ENCODE data around the gene PPP1R11. TPM values are rescaled to one million over a fixed set of nuclear protein-coding genes. Genes with fewer than 3 reads are reported as not detected.

PPP1R11 gene
- total and polyA plus RNA-seq, 2 of the 4 experiments (the other 2 are of a cell fraction) = 15.6 to 46.0 TPM

GRCh38 chr6:30042476-30042875 is 24.5 kb upstream of the PPP1R11 start:
- Histone ChIP-seq H2AK9ac (replicated peaks; ENCODE audit: low read depth, low read length, poor library complexity) (no peak overlapping the region), H3K79me1 (ENCODE audit: low read depth in 1 of 2, low read length in 2 of 2) (no peaks in the 10 kb centered on the region; a peak in 1 of 4 replicates), H2BK5ac (ENCODE audit: low read depth, low read length, poor library complexity, severe bottlenecking) (no peak overlapping the region), H3K9ac (ENCODE audit: low read depth, low read length) (no peak overlapping the region), H3K56ac (ENCODE audit: extremely low read depth, insufficient read depth, low read length) (no peak overlapping the region), H2BK15ac (ENCODE audit: low read depth, low read length) (no peak overlapping the region), H3K27ac (ENCODE audit: insufficient read depth, low read length) (no peak overlapping the region), H3K9me1 (ENCODE audit: insufficient read depth, low read length) (peaks cover 8% of the 10 kb centered on the region), H2BK20ac (ENCODE audit: low read depth, low read length) (no peak overlapping the region), H2AFZ (replicated peaks; ENCODE audit: low read length, poor library complexity) (no peak overlapping the region), H4K5ac (ENCODE audit: low read depth, low read length) (no peak overlapping the region), H3K23ac (ENCODE audit: low read depth, low read length) (no peak overlapping the region), H3K4me1 (ENCODE audit: control insufficient read depth, insufficient read depth, low read length) (peaks cover 6% of the 10 kb centered on the region), H4K20me1 (ENCODE audit: insufficient read depth, low read length) (no peaks in the 10 kb centered on the region; the same call in 1 of the 2 replicates), H3K9me3 (ENCODE audit: control insufficient read depth, insufficient read depth, low read length) (no peaks in the 10 kb centered on the region), H3K4me2 (ENCODE audit: low read depth, low read length) (no peak overlapping the region), H2BK120ac (ENCODE audit: low read depth, low read length) (no peak overlapping the region), H4K8ac (ENCODE audit: low read depth in 2 of 2, low read length in 2 of 2) (no peak overlapping the region), H3K36me3 (ENCODE audit: control insufficient read depth, insufficient read depth, low read length) (no peaks in the 10 kb centered on the region), H4K91ac (ENCODE audit: insufficient read depth, low read depth, low read length) (no peak overlapping the region), H3K27me3 (ENCODE audit: control insufficient read depth, insufficient read depth, low read length) (no peaks in the 10 kb centered on the region), H3K18ac (ENCODE audit: low read depth, low read length) (no peak overlapping the region), H3K4me3 (ENCODE audit: insufficient read depth, low read depth, low read length) (no peak overlapping the region), H3K4ac (ENCODE audit: low read depth, low read length) (no peak overlapping the region), H2AK5ac (ENCODE audit: low read depth, low read length) (no peak overlapping the region), H3K14ac (replicated peaks; ENCODE audit: low read depth, low read length) (no peak overlapping the region)
- in situ Hi-C loops (cut with MboI; ENCODE audit: low sequenced_read_pairs) = no loop called here
- dilution Hi-C loops (cut with HindIII; ENCODE audit: low sequenced_read_pairs, unreplicated experiment) = no loop called here
- intact Hi-C loops (cut with micrococcal nuclease) = no loop called here
- no CpG with 5 or more reads among the region's 1 CpG for WGBS, 2 experiments (ENCODE audit: extremely low coverage in 2 of 2, insufficient read length in 1 of 2)
- CTCF ChIA-PET = no interaction called here
- ATAC-seq (ENCODE audit: low read depth) = no peak
- BruUV-seq (replicated peaks) = no TSS peak
- TF ChIP-seq RCOR1 (IDR thresholded peaks at IDR 0.05; ENCODE audit: insufficient replicate concordance, low read length) = no peak
- TF ChIP-seq CHD1 (IDR thresholded peaks at IDR 0.05; ENCODE audit: low read depth, low read length) = no peak
- no peak for TF ChIP-seq ELK1 (IDR thresholded peaks at IDR 0.05; ENCODE audit: borderline replicate concordance, low read depth, low read length)
- no peak for TF ChIP-seq MAFK (IDR thresholded peaks at IDR 0.05; ENCODE audit: low read depth, low read length)
- TF ChIP-seq CEBPB (IDR thresholded peaks at IDR 0.05; ENCODE audit: low read depth, low read length) = no peak
- no peak for DNase-seq
- POLR2A ChIA-PET (ENCODE audit: unreplicated experiment) = no interaction called here

Data from IMR-90 (cell line).